HL-60/S4 treated with retinoic acid at 250 ng/mL for 4 days and 3 days (cell line): ENCODE measurements around the gene DFFB.

Experiments
- in situ Hi-C: fragments of 300-500 bp; cut with MboI; formaldehyde crosslinking; loops from 2 replicates; pipeline ENCODE4 v1.7.0; 2022; ENCODE audit warnings: low sequenced_read_pairs

DFFB gene

DNA sequence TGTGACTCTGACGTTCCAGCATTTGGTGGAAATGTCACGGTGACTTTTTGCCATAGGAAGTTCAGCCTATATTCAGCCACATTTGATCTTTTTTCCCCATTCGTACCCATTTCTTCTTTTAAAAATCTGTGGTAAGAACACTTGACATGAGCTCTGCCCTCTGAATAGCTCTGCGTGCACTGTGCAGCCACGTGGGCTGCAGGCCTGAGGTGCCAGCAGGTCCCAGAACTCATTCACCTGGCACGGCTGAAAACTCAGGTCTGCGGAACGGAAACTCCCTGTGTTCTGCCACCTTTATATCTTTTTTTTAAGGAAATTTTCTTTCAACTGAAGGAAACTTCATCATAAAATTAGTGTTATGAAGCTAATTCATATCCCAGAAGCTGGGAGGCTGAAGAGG, 28.9 kb upstream of the DFFB start:
- in situ Hi-C loops = no loop called here

DNA sequence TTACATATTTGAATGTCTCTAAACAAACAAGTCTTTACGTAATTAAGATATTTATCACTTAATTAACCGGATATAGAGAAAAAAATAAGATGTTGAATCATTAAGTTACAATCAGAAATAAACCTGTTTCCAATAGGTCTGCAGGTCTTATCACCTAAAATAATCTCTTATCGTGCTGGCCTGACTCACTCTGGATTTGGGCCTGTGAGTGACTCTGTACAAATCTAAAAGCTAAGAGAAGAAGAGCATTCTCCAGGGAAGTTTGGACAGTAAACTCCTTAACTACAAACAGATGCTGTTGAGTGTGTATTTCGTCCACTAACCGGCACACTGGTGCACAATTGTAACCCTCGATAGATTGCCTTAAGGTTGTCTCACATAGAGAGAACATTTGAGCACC, 25.6 kb upstream of the DFFB start:
- in situ Hi-C loops = no loop called here

DNA sequence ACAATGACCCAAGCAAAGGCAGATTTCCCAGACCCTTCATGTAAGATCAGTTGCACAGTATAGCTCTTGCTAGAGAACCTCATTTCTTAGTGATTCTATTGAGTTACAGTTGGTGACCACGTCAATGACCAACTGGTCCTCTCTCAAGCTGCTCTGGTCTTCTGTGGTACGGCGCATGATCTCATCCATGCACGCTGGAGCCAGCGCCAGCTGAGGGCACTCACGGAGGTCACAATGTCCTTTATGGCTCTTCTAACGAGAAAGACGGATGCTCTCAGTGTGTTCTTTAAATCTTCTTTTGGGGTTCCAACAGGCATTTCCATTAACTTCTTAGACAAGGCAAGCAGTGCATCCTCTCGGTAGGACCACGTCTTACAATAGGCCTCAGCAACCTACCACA, 22.6 kb upstream of the DFFB start:
- in situ Hi-C loops = no loop called here

DNA sequence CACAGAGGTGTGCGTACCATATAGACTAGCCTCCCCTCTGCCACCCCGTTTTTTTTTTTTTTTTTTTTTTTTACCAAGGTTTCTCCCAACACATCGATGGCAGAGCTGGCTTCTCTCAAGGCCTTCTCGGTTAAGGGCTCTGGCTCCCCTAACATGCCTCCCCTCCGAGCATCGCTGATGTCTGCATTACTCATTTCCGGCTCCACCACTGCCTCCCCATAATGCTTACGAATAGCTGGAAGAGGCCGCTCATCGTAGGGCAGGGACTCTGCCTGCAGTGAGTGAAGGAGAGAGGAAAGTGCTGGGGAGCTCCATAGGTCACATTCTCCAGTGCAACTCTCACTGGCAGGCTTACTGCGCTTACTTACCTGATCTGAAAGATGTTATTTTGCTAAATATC, 20.9 kb upstream of the DFFB start:
- in situ Hi-C loops = no loop called here

DNA sequence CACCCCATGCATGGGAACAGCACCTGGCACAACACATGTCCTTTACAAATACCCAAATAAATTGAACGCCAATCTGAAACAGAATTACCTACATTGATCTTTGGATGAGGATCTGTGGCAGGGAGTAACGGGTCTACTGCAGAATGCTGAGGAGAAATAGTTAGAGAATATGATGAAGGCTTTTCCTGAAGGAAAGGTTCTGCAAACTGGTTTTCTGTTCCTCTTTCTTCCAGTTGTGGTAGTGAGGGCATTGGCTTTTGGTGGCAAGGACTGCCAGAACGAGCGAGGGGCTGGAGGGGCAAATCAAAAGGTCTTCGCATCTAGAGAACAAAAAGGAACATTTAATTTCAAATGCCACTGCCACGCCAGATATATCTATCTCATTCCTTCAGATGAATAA, 20.1 kb upstream of the DFFB start:
- in situ Hi-C loops = no loop called here

DNA sequence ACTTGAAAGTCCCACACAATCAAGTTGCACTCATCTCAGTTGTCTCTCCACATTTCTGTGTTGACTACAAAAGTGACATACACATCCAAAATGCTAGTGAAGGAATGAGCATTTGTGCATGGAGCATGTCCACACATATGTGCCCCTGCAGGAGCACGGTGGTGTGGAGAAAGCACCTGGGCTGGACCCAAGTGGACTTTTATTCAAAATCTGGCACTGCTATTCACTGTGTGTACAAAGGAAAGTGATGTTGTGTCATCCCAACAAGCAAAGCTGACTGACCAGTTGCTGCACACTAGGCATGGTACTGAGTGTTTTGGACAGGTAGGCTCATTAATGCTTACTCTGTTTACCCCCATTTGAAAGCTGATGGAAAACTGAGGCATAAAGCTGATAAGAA, 19.6 kb upstream of the DFFB start:
- in situ Hi-C loops = no loop called here

DNA sequence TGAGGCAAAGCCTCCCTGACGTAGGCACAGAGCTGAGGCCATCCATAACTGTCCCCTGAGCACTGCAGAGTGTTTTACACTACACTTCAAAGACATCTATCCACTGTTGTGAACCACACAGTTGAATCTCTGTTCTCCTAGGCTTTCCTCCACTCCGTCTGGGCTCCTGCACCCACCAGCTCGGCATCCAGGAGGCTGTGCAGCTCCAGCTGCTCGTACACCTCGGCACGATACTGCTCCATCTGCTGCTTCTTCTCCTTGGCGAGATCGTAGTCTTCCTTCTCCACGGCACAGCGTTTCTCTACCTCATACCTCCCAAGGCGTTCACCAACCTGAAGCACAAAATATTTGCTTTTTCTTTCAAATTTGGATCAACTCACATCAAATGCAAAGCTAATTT, 18.5 kb upstream of the DFFB start:
- in situ Hi-C loops = no loop called here

DNA sequence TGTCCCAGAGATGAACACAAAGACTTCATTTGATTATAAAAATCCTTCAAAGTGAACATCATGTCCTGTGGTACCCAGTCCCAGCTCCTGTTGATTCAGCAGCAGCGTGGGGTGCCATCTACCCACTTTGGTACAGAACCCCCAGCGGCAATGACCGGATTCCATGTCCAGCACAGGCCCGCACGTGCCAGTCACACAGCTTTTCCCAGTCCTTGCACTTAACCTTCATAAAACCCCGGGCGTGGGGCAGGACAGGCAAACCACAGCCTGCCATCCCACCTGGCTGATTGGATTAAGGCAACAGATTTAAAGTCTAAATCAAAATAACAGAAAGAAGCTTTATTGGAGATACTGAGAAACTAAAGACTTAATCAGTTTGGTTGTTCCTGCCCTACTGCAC, 15.8 kb upstream of the DFFB start:
- in situ Hi-C loops = no loop called here

DNA sequence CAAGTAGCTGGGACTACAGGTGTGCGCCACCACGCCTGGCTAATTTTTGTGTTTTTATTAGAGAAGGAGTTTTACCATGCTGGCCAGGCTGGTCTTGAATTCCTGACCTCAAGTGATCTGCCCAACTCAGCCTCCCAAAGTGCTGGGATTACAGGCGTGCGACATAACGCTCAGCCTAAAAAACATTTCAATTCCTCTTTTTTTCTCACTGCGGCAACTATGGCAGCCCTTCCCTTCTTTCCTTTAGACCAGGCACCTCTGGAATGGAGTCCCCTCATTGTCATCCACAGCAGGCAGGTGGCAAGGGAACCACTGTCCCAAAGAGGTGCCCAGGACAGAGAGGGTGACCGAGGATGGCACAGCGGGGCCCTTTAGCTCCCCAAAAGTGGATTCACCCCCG, 14.4 kb upstream of the DFFB start:
- in situ Hi-C loops = no loop called here

DNA sequence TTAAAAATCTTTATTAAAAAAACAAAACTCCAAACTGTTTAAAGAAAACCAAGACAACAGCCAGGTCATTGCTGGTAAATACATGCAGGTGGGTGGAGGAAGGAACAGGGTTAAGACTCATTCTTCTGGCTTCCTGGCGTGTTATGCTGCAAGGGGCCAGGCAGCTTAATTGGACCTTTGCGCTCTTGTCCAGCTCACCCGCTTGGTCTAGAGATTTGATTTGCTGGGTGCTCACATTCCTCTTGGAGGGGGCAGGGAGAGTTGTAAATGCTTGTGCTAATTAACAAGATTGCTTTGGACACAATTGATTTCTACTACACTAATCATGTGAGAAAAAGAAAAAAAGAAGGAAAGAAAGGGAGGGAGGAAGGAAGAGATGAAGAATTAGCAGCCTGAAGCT, 10.7 kb upstream of the DFFB start:
- in situ Hi-C loops = no loop called here

DNA sequence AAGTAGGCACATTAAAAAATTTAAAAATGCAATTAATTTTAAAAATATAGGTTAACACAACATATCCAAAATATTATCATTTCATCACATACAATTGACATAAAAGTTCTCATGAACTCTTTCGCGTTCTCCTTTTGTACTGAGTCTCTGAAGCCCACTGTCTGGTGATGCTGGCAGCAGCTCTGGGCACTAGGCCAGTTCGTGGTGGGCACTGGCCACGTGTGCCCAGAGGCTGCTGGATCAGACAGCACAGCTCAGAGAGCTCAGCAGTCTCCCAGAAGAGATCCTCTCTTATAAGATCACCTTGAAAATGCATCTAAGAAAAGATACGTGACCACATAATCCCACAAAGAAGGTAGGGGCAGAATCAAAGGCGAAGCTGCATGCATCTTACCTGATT, 10.2 kb upstream of the DFFB start:
- in situ Hi-C loops = no loop called here

DNA sequence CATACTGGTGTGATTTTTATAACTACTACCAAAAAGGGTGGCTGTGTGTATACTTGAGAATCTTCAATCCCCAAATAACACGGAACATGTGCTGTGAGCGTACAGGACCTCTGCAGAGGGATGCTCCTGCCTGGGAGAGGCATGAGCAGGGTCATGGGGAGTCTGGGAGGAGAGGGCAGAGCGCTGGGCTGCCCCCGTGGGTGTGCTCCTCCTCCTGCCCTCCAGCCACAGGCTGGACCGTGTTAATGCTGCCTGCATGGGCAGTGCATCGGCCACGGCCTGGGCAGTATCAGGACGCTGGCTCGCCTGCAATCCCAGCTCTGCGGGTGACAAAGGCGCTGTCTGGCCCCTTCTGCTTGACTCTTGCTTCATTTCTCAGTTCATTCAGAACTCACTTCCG, 6.4 kb upstream of the DFFB start:
- in situ Hi-C loops = no loop called here

DNA sequence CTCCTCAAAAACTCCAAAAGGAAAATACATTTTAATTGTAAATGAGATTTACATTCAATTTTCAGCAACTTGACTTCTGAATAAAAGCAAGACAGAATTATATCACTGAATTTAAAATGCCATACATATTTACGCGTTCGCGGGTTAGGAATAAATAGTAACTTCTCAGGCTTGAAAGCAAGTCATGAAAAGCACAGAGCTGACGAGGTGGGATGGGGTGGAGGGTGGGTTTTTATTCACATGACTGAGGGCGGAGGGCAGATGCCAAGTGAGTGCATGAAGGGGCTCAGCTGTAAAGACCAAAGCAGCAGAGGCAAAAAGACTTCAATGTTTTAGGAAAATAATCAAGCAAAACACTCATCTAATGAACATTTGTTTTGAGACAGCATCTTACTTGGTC, 6.0 kb upstream of the DFFB start:
- in situ Hi-C loops = no loop called here

DNA sequence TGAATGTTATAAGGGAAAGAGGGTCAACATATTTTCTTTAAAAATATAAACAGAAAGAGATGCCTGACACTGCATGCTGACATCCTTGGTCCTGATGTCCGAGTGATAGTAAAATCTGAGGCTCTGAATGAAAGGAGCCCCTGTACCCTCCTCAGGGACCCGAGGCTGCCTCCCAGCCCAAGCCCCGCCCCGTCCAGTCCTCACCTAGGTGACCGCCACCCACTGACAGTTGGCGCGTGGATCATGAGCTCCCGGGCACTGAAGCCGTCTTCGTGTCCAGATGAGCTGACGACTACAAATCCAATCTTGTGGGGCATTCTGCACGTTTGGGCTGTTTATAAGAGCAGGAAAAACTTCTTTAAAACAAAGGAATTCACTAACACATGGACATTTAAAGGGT, 5.2 kb upstream of the DFFB start:
- in situ Hi-C loops = no loop called here

DNA sequence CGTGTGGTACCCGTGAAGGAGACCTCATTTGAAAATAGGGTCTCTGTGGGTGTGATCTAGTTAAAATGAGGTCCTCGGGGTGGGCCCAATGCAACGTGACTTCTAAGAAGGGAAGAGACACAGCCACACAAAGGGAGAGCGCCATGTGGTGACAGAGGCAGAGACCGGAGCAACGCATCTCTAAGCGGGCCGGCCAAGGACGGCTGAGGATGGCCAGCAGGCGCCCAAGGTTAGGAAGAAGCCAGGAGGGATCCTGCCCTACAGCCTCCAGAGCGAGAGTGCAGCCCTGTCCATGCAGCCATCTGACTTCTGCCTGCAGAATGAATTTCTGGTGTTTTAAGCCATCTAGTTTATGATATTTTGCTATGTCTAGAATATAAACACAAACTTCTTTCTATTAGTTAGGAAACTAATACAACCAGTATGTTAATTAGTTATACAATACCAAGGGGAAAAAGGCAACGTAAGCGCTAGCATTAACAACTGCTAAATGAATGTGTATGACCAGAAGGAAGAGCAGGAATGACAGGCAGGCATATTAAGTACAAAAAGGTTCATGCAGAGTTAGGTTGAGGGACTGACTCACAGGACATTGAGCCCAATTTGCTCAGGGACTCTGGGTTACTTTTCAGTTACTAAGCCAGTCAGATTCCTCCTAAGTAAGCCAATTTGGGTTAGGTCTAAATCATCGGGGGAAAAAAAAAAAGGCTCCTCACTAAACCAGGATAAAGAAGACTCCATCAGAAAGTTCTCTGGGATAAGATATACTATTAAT, 4.4 kb upstream of the DFFB start:
- in situ Hi-C loops = no loop called here

DNA sequence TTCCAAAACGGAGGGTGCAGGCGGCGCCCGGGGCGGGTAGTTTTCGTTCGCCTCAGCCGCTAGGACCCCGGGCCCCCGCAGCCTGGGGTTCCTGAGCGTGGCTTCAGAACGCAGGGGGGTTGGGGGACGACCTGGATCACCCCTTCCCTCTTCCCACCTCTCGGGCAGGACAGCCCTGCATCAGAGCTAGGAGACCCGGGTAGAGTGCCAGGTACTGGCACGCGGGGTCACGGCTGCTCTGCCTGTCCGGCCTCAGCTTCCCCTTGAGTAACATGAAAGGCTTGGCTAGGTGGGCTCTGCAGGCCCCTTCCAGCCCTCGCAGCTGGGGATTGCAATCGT, 484 bp downstream of the DFFB start:
- in situ Hi-C loops = no loop called here

DNA sequence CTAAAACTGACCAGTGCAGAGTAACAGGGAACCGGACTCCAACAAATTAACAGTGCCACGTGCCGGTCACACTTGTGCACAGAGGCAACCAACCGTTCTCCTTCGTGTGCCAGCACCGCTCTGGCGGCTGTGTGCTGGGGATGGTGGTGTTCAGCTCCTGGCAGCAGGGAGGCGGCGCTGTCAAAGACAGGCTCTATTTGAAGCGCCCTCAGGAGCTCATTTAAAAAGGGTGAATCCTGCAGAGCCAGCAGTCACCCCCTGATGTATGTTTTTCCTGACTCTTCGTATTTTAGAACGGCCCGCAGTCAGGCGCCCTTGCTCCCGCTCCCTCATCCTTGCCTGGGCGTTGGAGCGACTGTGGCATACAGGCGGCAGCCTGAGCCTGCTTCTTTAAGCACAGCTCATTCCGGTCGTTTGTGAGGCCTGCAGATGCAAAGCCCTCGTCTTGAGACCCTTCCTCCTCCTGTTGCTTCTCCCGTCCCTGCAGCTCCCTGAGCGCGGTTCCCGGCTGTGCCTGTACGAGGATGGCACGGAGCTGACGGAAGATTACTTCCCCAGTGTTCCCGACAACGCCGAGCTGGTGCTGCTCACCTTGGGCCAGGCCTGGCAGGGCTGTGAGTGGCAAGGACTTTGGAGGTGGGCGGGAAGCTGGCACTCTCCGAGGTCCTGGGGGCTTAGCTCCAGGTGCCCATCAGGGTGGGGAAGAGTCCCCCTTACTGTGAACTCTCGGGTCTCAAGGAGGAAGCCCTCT, 1.1 kb downstream of the DFFB start:
- in situ Hi-C loops = no loop called here

DNA sequence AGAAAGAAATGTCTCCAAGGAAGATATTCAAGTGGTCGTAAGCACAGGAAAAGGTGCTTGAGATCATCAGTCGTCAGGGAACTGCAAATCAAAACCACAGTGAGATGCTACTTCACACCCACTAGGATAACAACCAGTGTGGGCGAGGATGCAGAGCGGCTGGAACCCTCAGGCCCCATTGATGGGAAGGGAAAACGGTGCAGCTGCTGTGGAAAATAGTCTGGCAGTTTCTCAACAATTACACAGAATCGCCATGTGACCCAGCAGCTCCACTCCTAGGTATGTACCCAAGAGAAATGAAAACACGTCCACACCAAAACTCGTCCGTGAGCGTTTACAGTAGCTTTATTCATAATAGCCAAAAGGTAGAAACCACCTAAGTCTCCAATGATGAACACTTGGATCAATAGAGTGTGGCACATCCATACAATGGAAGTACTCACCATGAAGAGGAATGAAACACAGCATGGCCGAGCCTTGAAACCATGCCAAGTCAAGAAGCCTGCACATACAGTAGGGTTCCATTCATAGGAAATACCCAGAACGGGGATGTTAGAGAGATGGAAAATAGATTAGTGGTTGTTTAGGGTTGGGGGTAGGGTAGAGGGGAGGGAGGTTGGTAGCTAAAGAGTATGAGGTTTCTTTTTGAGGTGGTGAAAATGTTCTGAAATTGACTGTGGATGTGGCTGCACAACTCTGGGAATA, 6.1 kb downstream of the DFFB start:
- in situ Hi-C loops = no loop called here

DNA sequence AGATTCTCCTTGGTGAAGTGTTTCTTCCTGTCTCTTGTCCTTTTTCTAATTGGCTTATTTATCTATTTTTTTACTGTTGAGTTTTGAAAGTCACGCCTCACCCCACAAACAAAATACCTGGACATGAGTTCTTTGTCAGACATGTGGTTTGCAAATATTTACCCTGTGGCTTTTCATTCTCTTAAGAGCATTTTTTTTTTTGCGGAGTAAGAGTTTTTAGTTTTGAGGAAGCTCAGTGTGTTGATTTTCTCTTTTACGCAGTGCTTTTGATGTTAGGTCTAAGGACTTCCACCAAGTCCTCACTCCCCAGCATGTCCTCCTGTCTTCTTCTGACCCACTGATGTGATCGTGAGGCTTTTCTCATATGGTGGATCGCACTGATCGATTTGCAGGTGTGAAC, 7.6 kb downstream of the DFFB start:
- in situ Hi-C loops = no loop called here

DNA sequence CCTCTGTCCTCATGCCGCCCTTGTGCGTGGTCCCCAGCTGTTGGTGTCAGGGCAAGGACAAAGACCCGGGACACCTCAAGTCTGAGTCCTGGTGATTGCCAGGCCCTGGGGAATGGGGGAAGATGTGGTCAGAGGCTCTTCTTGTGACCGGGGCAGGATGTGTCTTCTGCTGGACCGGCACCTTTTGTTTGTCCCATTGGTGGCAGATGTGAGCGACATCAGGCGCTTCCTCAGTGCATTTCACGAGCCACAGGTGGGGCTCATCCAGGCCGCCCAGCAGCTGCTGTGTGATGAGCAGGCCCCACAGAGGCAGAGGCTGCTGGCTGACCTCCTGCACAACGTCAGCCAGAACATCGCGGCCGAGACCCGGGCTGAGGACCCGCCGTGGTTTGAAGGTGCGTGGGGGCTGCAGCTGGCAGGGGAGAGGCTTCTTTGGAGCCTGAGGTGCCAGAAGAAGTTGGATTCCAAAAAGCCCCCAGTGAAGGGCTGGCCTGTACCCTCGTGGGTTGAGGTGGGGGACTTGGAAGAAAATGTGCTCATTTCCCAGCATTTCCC, 8.4 kb downstream of the DFFB start:
- in situ Hi-C loops = no loop called here

DNA sequence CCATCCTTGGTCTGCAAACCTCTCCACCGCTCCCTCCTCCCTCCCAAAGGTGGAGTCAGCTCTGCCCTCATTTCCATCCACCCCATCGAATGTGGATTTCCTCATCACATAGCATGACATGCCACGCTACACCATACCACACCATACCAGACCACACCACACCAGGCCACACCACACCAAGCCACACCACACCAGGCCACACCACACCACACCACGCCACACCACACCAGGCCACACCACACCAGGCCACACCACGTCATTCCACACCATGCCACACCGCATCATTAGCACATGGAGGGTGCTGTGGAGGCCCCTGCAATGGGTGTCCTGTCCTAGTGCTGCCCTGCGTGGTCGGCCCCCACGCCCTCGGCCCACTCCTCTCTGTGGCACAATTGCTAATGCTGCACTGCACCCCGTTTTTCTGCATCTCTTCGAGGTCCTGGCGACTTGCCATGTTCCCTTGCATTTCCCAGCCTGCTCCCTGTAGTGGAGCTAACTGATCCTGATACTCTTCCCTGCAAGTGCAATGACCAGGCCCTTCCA, 11.3 kb downstream of the DFFB start:
- in situ Hi-C loops = no loop called here
